GM13977 (cell line): ENCODE measurements around the gene CLCA2.

ENCODE experiments used
- DNase-seq: peaks from one replicate; pipeline ENCODE4 v3.0.0; 2012; ENCODE audit warnings: low spot score
- in situ Hi-C: fragments of 300-500 bp; cut with MboI; formaldehyde crosslinking; loops from one replicate; pipeline ENCODE4 v1.12.0; 2022; ENCODE audit warnings: low sequenced_read_pairs, low pct_unique_long_range_greater_than_20kb, mixed read lengths, inconsistent platforms; ENCODE audit not compliant: unreplicated experiment
- TF ChIP-seq, protein P1 (sequence below): IDR thresholded peaks from 2 replicates; pipeline ENCODE4 v1.5.1; 2012; ENCODE audit warnings: mild to moderate bottlenecking, control low read depth; ENCODE audit not compliant: insufficient read depth; ENCODE audit errors: extremely low read depth, missing control alignments

The CLCA2 gene

DNA sequence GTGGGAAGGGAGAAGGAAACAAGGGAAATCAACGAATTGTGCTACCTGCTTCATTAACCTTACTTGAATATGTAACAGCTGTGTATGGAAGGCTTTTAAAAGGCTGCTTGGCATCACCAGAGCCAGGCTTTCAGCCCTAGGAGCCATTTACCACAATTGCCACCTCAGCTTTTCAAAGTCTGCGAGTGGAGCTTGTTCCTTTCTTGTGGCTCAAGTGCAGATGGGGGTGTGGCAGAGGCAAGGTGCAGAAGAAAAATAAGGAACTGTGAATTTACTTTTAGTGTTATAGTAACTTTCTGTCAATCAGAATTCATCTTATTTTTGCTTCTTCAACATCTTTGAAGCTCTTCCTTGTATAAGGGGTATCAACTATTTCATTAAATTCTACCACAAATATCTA is 17.6 kb downstream of the CLCA2 start:
- in situ Hi-C loops = no loop called here
- DNase-seq = no peak
- TF ChIP-seq, protein P1, sequence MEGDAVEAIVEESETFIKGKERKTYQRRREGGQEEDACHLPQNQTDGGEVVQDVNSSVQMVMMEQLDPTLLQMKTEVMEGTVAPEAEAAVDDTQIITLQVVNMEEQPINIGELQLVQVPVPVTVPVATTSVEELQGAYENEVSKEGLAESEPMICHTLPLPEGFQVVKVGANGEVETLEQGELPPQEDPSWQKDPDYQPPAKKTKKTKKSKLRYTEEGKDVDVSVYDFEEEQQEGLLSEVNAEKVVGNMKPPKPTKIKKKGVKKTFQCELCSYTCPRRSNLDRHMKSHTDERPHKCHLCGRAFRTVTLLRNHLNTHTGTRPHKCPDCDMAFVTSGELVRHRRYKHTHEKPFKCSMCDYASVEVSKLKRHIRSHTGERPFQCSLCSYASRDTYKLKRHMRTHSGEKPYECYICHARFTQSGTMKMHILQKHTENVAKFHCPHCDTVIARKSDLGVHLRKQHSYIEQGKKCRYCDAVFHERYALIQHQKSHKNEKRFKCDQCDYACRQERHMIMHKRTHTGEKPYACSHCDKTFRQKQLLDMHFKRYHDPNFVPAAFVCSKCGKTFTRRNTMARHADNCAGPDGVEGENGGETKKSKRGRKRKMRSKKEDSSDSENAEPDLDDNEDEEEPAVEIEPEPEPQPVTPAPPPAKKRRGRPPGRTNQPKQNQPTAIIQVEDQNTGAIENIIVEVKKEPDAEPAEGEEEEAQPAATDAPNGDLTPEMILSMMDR = no peak

DNA sequence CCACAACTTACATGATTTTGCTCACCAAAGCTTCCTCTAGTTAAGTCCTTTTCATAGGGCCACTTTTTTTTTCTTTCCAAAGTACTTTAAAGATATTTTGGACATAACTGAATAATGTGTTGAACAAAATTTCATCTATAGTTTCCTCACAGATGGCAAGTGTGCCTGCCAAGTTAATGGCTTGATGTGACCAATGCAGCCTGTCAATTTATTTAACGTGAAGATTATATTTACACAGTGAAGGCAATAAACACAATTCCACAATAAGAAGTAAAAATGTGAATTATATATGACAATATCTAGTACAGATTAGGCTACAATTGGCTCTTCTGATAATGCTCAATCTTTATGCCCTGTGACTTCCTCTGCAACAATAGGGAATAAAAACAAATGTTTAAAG is 18.0 kb downstream of the CLCA2 start:
- in situ Hi-C loops = no loop called here
- TF ChIP-seq, protein P1 = no peak
- DNase-seq = no peak

DNA sequence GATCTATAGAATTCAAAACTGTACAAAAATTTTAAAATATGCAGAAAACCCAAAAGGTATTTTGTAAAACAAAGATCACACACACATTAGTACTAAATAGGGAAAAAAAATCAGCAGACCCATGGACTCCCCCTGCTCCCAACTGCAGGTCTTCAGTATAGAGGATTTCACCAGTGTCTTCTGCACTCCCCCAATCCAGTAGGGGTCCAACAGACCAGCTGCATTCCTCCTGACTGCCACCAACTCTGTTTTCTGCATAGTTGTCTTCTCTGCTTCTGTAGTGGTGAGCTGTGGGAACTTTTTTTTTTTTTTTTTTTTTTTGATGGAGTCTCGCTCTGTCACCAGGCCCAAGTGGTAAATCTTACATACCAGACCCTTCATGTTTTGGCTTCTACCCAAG is 21.9 kb downstream of the CLCA2 start:
- DNase-seq = no peak
- in situ Hi-C loops = no loop called here
- TF ChIP-seq, protein P1 = no peak

DNA sequence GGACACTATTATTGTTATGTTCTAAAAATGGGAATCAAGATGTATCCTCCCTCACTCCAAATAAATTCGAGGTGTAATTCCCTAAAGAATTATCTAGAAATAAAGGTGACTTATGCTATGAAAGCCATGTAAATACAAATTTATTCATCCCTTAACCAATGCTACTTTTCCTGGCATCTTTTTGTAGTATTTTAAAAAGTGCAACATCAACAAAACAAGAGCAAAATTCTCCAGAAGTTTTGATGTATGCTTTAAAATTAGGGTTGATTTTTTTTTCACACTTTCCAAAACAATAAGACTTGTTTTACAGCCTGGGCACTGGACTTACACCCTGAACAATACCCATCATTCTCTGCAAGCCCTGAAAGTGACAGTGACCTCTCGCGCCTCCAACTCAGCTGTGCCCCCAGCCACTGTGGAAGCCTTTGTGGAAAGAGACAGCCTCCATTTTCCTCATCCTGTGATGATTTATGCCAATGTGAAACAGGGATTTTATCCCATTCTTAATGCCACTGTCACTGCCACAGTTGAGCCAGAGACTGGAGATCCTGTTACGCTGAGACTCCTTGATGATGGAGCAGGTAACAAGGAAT is 23.3 kb downstream of the CLCA2 start:
- DNase-seq = no peak
- in situ Hi-C loops = no loop called here
- TF ChIP-seq, protein P1 = no peak

DNA sequence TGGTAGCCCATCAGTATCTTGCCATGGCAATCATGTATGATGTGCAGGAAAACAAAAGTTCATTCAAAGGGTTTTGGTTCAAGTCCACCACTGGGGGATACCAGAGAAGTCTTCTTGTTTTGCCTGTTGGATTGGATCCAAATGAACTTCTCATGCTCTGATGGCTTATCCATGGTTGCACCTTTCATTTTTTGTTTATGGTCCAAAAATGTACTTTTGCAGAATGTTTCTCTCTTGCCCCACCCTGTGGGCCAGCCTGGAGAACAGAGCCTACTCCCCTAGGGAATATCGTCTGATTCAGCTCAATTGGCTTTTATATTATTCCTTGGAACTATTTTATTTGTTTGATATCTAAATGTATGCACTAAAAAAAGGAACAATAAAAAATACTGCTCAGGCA is 24.7 kb downstream of the CLCA2 start:
- in situ Hi-C loops = no loop called here
- TF ChIP-seq, protein P1 = no peak
- no peak for DNase-seq

DNA sequence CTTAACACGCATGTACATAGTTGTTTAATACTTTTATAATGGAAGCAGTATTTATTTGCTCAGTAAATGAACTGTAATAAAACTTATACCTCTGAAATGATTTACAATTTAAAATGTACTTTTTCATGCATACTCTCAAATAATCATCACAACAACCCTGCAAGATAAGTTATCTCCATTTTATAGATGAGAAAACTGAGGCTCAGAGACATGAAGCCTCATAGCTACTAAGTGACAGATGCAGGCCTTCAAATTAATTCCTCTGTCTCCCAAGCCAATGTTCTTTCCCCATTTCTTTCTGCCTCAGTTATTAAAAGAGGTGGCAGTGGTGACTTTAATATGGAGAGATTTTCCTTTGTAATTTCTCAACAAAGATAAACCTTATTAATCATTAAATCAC is 25.1 kb downstream of the CLCA2 start:
- no peak for DNase-seq
- in situ Hi-C loops = no loop called here
- TF ChIP-seq, protein P1 = no peak

DNA sequence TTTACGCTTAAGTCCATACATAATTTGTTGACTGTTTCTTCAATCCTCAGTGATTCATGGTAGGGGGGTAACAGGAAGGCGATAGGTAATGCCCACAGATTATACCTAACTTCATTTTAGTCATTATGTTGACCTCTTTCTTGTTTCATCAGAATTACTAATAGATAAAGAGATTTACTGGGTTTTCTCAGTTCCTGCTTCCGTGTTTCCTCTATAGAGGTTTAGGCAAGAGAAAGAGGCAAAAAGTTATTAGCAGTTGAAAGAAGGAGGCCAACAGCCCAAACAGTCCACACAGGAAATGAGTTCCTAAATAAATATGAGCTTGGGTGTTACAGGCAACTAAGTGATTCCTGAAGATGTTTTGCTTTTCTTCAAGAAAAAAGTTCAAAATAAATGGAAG is 26.9 kb downstream of the CLCA2 start:
- DNase-seq = no peak
- TF ChIP-seq, protein P1 = no peak
- in situ Hi-C loops = no loop called here
